ENCODE measurements around the gene RAB17.

Gene RAB17

GRCh38 chr2:237572021-237572741, 18.4 kb downstream of the RAB17 start:
- peaks cover 0 to 9% (median 7%) of the 10 kb centered on the region in 5 donors for H3K27me3 ChIP-seq (ENCODE audit: control insufficient read depth in 5 of 5, insufficient read depth in 4 of 5, low read length in 5 of 5)
- H3K36me3 ChIP-seq (ENCODE audit: control insufficient read depth in 5 of 5, insufficient read depth in 5 of 5, low read length in 5 of 5) = no peaks in the 10 kb centered on the region
- peaks cover 0 to 19% (median 8%) of the 10 kb centered on the region in 5 donors for H3K4me1 ChIP-seq (ENCODE audit: control insufficient read depth in 5 of 5, insufficient read depth in 5 of 5, low read length in 5 of 5)
- no peak overlapping the region for H3K27ac ChIP-seq (ENCODE audit: low read depth, low read length)
- no peaks in the 10 kb centered on the region for H3K9me3 ChIP-seq (ENCODE audit: control insufficient read depth in 5 of 5, low read length in 5 of 5)
- peak overlapping the region in 1 of 5 donors; percentile 12 for H3K9ac ChIP-seq (ENCODE audit: low read length in 5 of 5)
- H3K4me3 ChIP-seq (ENCODE audit: low read depth in 1 of 5, low read length in 5 of 5) = peak overlapping the region in 1 of 5 donors; percentile 9

- H3K4me3 ChIP-seq (ENCODE audit: low read depth in 1 of 5, low read length in 5 of 5) = no peak overlapping the region
- H3K9ac ChIP-seq (ENCODE audit: low read length in 5 of 5) = no peak overlapping the region
- H3K4me1 ChIP-seq (ENCODE audit: control insufficient read depth in 5 of 5, insufficient read depth in 5 of 5, low read length in 5 of 5) = peaks cover 0 to 19% (median 12%) of the 10 kb centered on the region in 5 donors
- H3K36me3 ChIP-seq (ENCODE audit: control insufficient read depth in 5 of 5, insufficient read depth in 5 of 5, low read length in 5 of 5) = no peaks in the 10 kb centered on the region
- no peak overlapping the region for H3K27ac ChIP-seq (ENCODE audit: low read depth, low read length)
- H3K9me3 ChIP-seq (ENCODE audit: control insufficient read depth in 5 of 5, low read length in 5 of 5) = no peaks in the 10 kb centered on the region
- H3K27me3 ChIP-seq (ENCODE audit: control insufficient read depth in 5 of 5, insufficient read depth in 4 of 5, low read length in 5 of 5) = peaks cover 0 to 9% (median 7%) of the 10 kb centered on the region in 5 donors
These were observed 19.0 kb downstream of the RAB17 start for GRCh38 chr2:237571551-237571950.

- H3K36me3 ChIP-seq (ENCODE audit: control insufficient read depth in 5 of 5, insufficient read depth in 5 of 5, low read length in 5 of 5) = no peaks in the 10 kb centered on the region
- no peak overlapping the region for H3K9ac ChIP-seq (ENCODE audit: low read length in 5 of 5)
- H3K4me1 ChIP-seq (ENCODE audit: control insufficient read depth in 5 of 5, insufficient read depth in 5 of 5, low read length in 5 of 5) = peaks cover 0 to 19% (median 12%) of the 10 kb centered on the region in 5 donors
- H3K27me3 ChIP-seq (ENCODE audit: control insufficient read depth in 5 of 5, insufficient read depth in 4 of 5, low read length in 5 of 5) = peaks cover 0 to 9% (median 7%) of the 10 kb centered on the region in 5 donors
- no peak overlapping the region for H3K27ac ChIP-seq (ENCODE audit: low read depth, low read length)
- no peaks in the 10 kb centered on the region for H3K9me3 ChIP-seq (ENCODE audit: control insufficient read depth in 5 of 5, low read length in 5 of 5)
- no peak overlapping the region for H3K4me3 ChIP-seq (ENCODE audit: low read depth in 1 of 5, low read length in 5 of 5)
These were observed 19.7 kb downstream of the RAB17 start for GRCh38 chr2:237570776-237571335.

GRCh38 chr2:237569896-237570295, 20.6 kb downstream of the RAB17 start:
- H3K4me1 ChIP-seq (ENCODE audit: control insufficient read depth in 5 of 5, insufficient read depth in 5 of 5, low read length in 5 of 5) = peaks cover 0 to 14% (median 11%) of the 10 kb centered on the region in 5 donors
- H3K9ac ChIP-seq (ENCODE audit: low read length in 5 of 5) = no peak overlapping the region
- H3K9me3 ChIP-seq (ENCODE audit: control insufficient read depth in 5 of 5, low read length in 5 of 5) = no peaks in the 10 kb centered on the region
- no peak overlapping the region for H3K27ac ChIP-seq (ENCODE audit: low read depth, low read length)
- H3K4me3 ChIP-seq (ENCODE audit: low read depth in 1 of 5, low read length in 5 of 5) = no peak overlapping the region
- no peaks in the 10 kb centered on the region for H3K36me3 ChIP-seq (ENCODE audit: control insufficient read depth in 5 of 5, insufficient read depth in 5 of 5, low read length in 5 of 5)
- H3K27me3 ChIP-seq (ENCODE audit: control insufficient read depth in 5 of 5, insufficient read depth in 4 of 5, low read length in 5 of 5) = peaks cover 0 to 13% (median 8%) of the 10 kb centered on the region in 5 donors

GRCh38 chr2:237569041-237569440, 21.5 kb downstream of the RAB17 start:
- H3K9ac ChIP-seq (ENCODE audit: low read length in 5 of 5) = no peak overlapping the region
- H3K27me3 ChIP-seq (ENCODE audit: control insufficient read depth in 5 of 5, insufficient read depth in 4 of 5, low read length in 5 of 5) = peaks cover 4 to 20% (median 15%) of the 10 kb centered on the region in 5 donors
- no peak overlapping the region for H3K27ac ChIP-seq (ENCODE audit: low read depth, low read length)
- no peaks in the 10 kb centered on the region for H3K36me3 ChIP-seq (ENCODE audit: control insufficient read depth in 5 of 5, insufficient read depth in 5 of 5, low read length in 5 of 5)
- H3K4me3 ChIP-seq (ENCODE audit: low read depth in 1 of 5, low read length in 5 of 5) = no peak overlapping the region
- peaks cover 0 to 14% (median 10%) of the 10 kb centered on the region in 5 donors for H3K4me1 ChIP-seq (ENCODE audit: control insufficient read depth in 5 of 5, insufficient read depth in 5 of 5, low read length in 5 of 5)
- H3K9me3 ChIP-seq (ENCODE audit: control insufficient read depth in 5 of 5, low read length in 5 of 5) = no peaks in the 10 kb centered on the region

- Histone ChIP-seq H3K9me3 (ENCODE audit: control insufficient read depth in 5 of 5, low read length in 5 of 5) (no peaks in the 10 kb centered on the region), H3K36me3 (ENCODE audit: control insufficient read depth in 5 of 5, insufficient read depth in 5 of 5, low read length in 5 of 5) (no peaks in the 10 kb centered on the region), H3K27me3 (ENCODE audit: control insufficient read depth in 5 of 5, insufficient read depth in 4 of 5, low read length in 5 of 5) (peaks cover 4 to 25% (median 20%) of the 10 kb centered on the region in 5 donors), H3K4me1 (ENCODE audit: control insufficient read depth in 5 of 5, insufficient read depth in 5 of 5, low read length in 5 of 5) (peaks cover 0 to 14% (median 10%) of the 10 kb centered on the region in 5 donors), H3K9ac (ENCODE audit: low read length in 5 of 5) (no peak overlapping the region), H3K27ac (ENCODE audit: low read depth, low read length) (no peak overlapping the region), H3K4me3 (ENCODE audit: low read depth in 1 of 5, low read length in 5 of 5) (no peak overlapping the region)
These were observed 22.3 kb downstream of the RAB17 start for GRCh38 chr2:237568121-237568660.

- H3K4me1 ChIP-seq (ENCODE audit: control insufficient read depth in 5 of 5, insufficient read depth in 5 of 5, low read length in 5 of 5) = peaks cover 0 to 13% (median 8%) of the 10 kb centered on the region in 5 donors
- no peaks in the 10 kb centered on the region for H3K36me3 ChIP-seq (ENCODE audit: control insufficient read depth in 5 of 5, insufficient read depth in 5 of 5, low read length in 5 of 5)
- peaks cover 4 to 25% (median 20%) of the 10 kb centered on the region in 5 donors for H3K27me3 ChIP-seq (ENCODE audit: control insufficient read depth in 5 of 5, insufficient read depth in 4 of 5, low read length in 5 of 5)
- no peak overlapping the region for H3K9ac ChIP-seq (ENCODE audit: low read length in 5 of 5)
- no peak overlapping the region for H3K4me3 ChIP-seq (ENCODE audit: low read depth in 1 of 5, low read length in 5 of 5)
- H3K9me3 ChIP-seq (ENCODE audit: control insufficient read depth in 5 of 5, low read length in 5 of 5) = no peaks in the 10 kb centered on the region
- no peak overlapping the region for H3K27ac ChIP-seq (ENCODE audit: low read depth, low read length)
These were observed 23.1 kb downstream of the RAB17 start for GRCh38 chr2:237567276-237568029.

GRCh38 chr2:237566401-237567235, 23.9 kb downstream of the RAB17 start, which contains the start of gene PRLH:
TSS of gene PRLH (plus strand) at chr2:237566574. CDS start at chr2:237566574, 0 bp downstream.
- Histone ChIP-seq H3K4me3 (ENCODE audit: low read depth in 1 of 5, low read length in 5 of 5) (no peak within 1 kb of the TSS), H3K27ac (ENCODE audit: low read depth, low read length) (no peak within 1 kb of the TSS), H3K9me3 (ENCODE audit: control insufficient read depth in 5 of 5, low read length in 5 of 5) (no peaks in the 10 kb centered on the region), H3K4me1 (ENCODE audit: control insufficient read depth in 5 of 5, insufficient read depth in 5 of 5, low read length in 5 of 5) (peaks cover 0 to 8% (median under 1%) of the 10 kb centered on the region in 5 donors), H3K27me3 (ENCODE audit: control insufficient read depth in 5 of 5, insufficient read depth in 4 of 5, low read length in 5 of 5) (peaks cover 4 to 25% (median 20%) of the 10 kb centered on the region in 5 donors), H3K36me3 (ENCODE audit: control insufficient read depth in 5 of 5, insufficient read depth in 5 of 5, low read length in 5 of 5) (no peaks in the 10 kb centered on the region), H3K9ac (ENCODE audit: low read length in 5 of 5) (no peak within 1 kb of the TSS)

GRCh38 chr2:237565974-237566373, 24.6 kb downstream of the RAB17 start:
- Histone ChIP-seq H3K36me3 (ENCODE audit: control insufficient read depth in 5 of 5, insufficient read depth in 5 of 5, low read length in 5 of 5) (no peaks in the 10 kb centered on the region), H3K9me3 (ENCODE audit: control insufficient read depth in 5 of 5, low read length in 5 of 5) (no peaks in the 10 kb centered on the region), H3K4me3 (ENCODE audit: low read depth in 1 of 5, low read length in 5 of 5) (no peak overlapping the region), H3K4me1 (ENCODE audit: control insufficient read depth in 5 of 5, insufficient read depth in 5 of 5, low read length in 5 of 5) (peaks cover 0 to 8% (median 0%) of the 10 kb centered on the region in 5 donors), H3K27ac (ENCODE audit: low read depth, low read length) (no peak overlapping the region), H3K27me3 (ENCODE audit: control insufficient read depth in 5 of 5, insufficient read depth in 4 of 5, low read length in 5 of 5) (peaks cover 4 to 25% (median 20%) of the 10 kb centered on the region in 5 donors), H3K9ac (ENCODE audit: low read length in 5 of 5) (no peak overlapping the region)
